Measurements from ENCODE around the gene PMS2. TPM values are rescaled to one million over a fixed set of nuclear protein-coding genes. Genes with fewer than 3 reads are reported as not detected.
"Not testable (repeated sequence)": the region's sequence is repeated elsewhere in the genome, so short reads cannot be mapped to it uniquely, and the experiment has no call there.

PMS2 gene
- total RNA-seq, 1 donor from 2014 or later: 23.3 TPM

DNA sequence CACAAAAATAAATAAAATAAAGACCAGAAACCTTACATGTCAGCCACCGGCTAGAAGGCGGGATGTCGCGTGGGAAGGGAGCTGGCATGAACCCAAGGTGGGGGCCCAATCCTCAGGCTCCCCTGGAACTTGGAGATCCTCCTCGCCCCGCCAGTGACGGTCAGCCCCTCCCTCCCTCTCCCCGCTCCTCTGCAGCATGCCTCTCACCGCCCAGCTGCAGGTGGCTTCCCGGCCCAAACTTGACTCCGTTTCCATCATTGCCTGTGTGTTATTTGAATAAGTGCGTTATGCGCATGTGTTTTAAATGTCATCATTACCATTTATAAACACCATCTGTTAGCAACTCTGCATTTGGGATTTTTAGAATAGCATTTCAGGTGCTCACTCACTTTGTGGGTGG is 45.6 kb downstream of the PMS2 start:
- not testable (repeated sequence) for H3K27me3 Mint-ChIP-seq (ENCODE audit: low read depth)

DNA sequence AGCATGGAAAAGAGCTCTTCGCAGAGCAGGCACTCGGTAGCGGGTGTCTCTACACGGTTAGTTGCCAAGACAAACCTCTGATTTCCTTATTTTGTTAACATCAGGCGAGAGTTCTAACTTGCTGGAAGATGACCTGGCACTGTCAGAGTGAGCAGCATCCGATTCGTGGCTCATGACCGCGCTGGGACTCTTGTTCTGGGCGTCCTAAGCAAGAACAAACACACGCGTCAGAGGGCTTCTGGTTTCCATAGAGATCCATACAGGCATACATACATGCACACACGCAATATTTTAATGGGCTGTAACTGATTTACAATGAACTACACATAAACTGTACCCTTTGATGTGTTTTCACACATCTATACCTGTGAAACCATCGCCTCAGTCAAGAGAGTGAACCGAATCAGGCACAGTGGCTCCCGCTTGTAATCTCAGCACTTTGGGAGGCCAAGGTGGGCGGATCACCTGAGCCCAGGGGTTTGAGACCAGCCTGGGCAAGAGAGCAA is 73.9 kb downstream of the PMS2 start:
- not testable (repeated sequence) for H3K4me3 Mint-ChIP-seq; H3K4me1 Mint-ChIP-seq; H3K9me3 Mint-ChIP-seq; H3K36me3 Mint-ChIP-seq; DNase-seq (ENCODE audit: low spot score in 2 of 2, unreplicated experiment in 2 of 2); H3K27me3 Mint-ChIP-seq (ENCODE audit: low read depth); H3K27ac Mint-ChIP-seq

More for the DNA sequence above, 45.6 kb downstream of the PMS2 start:
- not testable (repeated sequence) for H3K36me3 Mint-ChIP-seq; H3K9me3 Mint-ChIP-seq; H3K27ac Mint-ChIP-seq; H3K4me3 Mint-ChIP-seq; DNase-seq (ENCODE audit: low spot score in 2 of 2, unreplicated experiment in 2 of 2); H3K4me1 Mint-ChIP-seq

DNA sequence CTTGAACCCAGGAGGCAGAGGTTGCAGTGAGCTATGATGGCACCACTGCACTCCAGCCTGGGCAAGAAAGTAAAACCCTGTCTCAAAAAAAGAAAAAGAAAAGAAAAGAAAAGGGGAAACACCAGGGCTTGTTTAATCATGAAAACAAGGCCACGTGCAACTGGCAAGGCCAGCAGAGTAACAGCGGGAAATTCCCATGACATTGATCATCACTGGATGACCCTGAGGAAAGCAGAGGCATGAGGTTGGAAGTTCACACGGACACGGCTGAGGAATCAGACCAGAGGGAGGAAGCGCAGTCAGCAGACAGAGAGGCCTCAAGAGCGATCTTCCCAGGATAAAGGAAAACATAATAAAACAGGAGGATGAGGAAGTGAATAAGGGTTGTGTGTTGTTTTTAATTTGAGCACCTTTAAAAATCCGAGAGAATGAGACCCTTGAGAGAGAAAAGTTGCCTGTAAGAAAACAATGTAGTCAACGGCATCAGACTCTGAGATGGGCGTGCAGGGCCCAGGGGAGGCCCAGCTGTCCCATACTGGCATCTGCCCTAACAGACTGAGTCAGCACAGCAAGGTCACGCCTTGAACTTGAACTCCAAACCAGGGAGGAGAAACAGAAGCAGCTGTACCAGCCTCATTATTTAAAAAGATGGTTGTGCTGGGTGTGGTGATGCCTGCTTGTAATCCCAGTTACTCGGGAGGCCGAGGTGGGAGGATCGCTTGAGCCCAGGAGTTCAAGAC is 76.8 kb downstream of the PMS2 start:
- not testable (repeated sequence) for H3K4me1 Mint-ChIP-seq; H3K27me3 Mint-ChIP-seq (ENCODE audit: low read depth); H3K4me3 Mint-ChIP-seq; H3K27ac Mint-ChIP-seq; DNase-seq (ENCODE audit: low spot score in 2 of 2, unreplicated experiment in 2 of 2); H3K36me3 Mint-ChIP-seq; H3K9me3 Mint-ChIP-seq

DNA sequence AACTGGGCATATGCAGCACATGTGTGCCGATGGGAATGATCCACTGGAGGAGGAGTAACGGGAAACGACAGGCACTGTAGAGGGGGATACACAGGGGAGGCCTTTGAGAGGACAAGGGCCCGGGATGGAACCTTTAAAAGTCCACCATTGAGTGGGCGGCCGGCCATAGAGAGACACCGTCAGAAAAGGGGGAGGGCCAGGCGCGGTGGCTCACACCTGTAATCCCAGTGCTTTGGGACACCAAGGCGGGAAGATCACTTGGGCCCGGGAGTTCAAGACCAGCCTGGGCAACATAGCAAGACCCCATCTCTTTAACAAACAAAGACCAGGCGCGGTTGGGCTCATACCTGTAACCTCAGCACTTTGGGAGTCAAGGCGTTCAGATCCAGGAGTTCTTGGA is 77.6 kb downstream of the PMS2 start:
- not testable (repeated sequence) for H3K36me3 Mint-ChIP-seq; H3K4me3 Mint-ChIP-seq; H3K9me3 Mint-ChIP-seq; H3K27ac Mint-ChIP-seq; H3K4me1 Mint-ChIP-seq; DNase-seq (ENCODE audit: low spot score in 2 of 2, unreplicated experiment in 2 of 2); H3K27me3 Mint-ChIP-seq (ENCODE audit: low read depth)

DNA sequence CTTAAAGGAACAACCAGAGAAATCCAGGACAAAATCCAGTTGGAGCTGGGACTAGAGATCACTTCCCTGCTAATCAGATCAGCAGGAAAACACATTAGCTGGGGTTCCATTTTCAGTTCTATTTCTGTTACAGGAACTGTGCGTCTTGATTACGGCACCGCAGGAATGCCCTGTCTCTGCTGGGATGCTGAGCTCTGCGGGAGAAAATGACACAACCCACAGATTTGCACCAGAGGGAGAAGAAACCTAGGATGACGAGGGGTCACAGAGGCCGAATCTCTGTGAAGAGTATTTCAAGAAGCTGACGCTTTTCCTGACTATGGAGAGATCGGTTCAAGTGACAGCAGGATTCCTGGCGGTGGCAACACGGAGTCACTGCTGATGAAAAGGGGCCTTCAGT is 78.6 kb downstream of the PMS2 start:
- H3K4me1 Mint-ChIP-seq; H3K4me3 Mint-ChIP-seq; H3K27me3 Mint-ChIP-seq (ENCODE audit: low read depth); H3K36me3 Mint-ChIP-seq; H3K9me3 Mint-ChIP-seq; DNase-seq (ENCODE audit: low spot score in 2 of 2, unreplicated experiment in 2 of 2); H3K27ac Mint-ChIP-seq: not testable (repeated sequence)

DNA sequence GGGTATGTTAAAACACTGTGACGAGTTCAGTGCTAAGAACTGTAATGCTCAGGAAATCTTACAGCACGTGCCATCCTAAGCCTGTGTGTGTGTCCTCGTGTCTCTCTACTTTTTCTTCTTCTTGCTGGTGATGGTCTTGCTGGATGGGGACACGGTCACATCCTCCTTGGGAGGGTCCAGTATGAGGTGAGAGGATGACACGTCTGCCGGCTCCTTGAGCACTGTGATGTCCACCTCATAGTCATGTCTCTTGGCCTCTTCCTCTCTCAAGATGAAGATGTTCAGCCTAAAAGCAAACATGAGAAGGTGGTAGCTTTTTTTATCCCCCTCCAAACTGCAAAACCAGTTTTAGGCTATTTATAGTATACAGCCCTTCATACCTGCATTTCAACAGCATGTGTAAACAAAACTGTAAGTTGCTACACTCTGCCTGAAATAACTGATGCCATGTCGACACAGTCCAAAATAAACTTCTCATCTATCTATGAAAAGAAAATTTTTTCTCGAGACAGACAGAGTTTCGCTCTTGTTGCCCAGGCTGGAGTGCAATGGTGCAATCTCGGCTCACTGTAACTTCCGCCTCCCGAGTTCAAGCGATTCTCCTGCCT is 82.5 kb downstream of the PMS2 start:
- H3K36me3 Mint-ChIP-seq; H3K4me1 Mint-ChIP-seq; DNase-seq (ENCODE audit: low spot score in 2 of 2, unreplicated experiment in 2 of 2); H3K27me3 Mint-ChIP-seq (ENCODE audit: low read depth); H3K27ac Mint-ChIP-seq; H3K9me3 Mint-ChIP-seq; H3K4me3 Mint-ChIP-seq: not testable (repeated sequence)

DNA sequence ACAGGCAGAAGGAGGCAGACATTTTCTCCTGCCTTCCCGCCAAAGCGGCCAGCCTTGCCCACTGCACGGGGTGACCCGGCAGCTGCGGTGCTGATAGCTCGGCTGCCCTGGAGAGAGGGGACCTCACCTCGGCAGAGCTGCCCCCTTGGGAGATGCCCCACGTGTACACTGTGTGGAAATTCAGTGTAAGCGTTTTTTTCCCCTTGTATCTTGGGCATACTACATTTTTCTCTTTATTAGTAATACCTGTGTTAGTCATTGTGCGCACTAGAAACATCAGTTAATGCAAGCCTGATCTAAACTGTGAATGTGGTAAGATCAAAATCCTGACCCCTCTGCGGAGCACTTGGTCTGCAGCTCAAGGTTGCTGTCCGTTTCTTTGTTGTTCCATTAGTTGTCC is 84.2 kb downstream of the PMS2 start:
- H3K4me1 Mint-ChIP-seq; H3K36me3 Mint-ChIP-seq; DNase-seq (ENCODE audit: low spot score in 2 of 2, unreplicated experiment in 2 of 2); H3K27ac Mint-ChIP-seq; H3K27me3 Mint-ChIP-seq (ENCODE audit: low read depth); H3K4me3 Mint-ChIP-seq; H3K9me3 Mint-ChIP-seq: not testable (repeated sequence)

DNA sequence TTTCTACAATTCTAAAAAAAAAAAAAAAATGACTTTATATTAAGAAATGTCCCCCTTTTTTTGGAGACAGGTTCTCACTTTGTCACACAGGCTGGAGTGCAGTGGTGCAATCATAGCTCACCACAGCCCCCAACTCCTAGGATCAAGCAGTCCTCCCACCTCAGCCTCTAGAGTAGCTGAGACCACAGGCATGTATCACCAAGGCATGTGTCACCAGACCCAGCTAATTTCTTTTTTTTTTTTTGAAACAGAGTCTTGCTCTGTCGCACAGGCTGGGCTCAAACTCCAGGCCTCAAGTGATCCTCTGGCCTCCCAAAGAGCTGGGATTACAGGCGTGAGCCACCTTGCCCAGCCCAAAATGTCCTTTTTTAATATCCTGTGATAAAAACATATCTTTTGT is 84.7 kb downstream of the PMS2 start:
- not testable (repeated sequence) for H3K9me3 Mint-ChIP-seq; H3K4me1 Mint-ChIP-seq; DNase-seq (ENCODE audit: low spot score in 2 of 2, unreplicated experiment in 2 of 2); H3K36me3 Mint-ChIP-seq; H3K27me3 Mint-ChIP-seq (ENCODE audit: low read depth); H3K27ac Mint-ChIP-seq; H3K4me3 Mint-ChIP-seq

Other genes starting within 250 kb of the PMS2 start
- gene RNF216, start 227.4 kb downstream of the PMS2 start, total RNA-seq: 41.9 to 43.5 TPM (median 42.5 TPM) in 3 replicates
- 0.45 to 0.49 TPM in 2 of 3 replicates, not detected in the other for gene OCM, start 128.3 kb downstream of the PMS2 start, total RNA-seq
- 82.3 to 91.8 TPM (median 90.5 TPM) in 3 replicates for gene CCZ1, start 110.3 kb downstream of the PMS2 start, total RNA-seq
- 0.38 to 0.66 TPM (median 0.54 TPM) in 3 replicates for gene RSPH10B, start 38.4 kb downstream of the PMS2 start, total RNA-seq
- 24.6 to 26.9 TPM (median 25.2 TPM) in 3 replicates for gene AIMP2, start 223 bp upstream of the PMS2 start, total RNA-seq
- 0.20 to 0.29 TPM in 2 of 3 replicates, not detected in the other for gene ANKRD61, start 22.3 kb upstream of the PMS2 start, total RNA-seq
- 114 to 115 TPM (median 115 TPM) in 3 replicates for gene EIF2AK1, start 50.1 kb upstream of the PMS2 start, total RNA-seq
- 22.5 to 25.8 TPM (median 23.6 TPM) in 3 replicates for gene USP42, start 95.9 kb upstream of the PMS2 start, total RNA-seq